Measurements from ENCODE around the gene LRRC7. TPM values are rescaled to one million over a fixed set of nuclear protein-coding genes. Genes with fewer than 3 reads are reported as not detected.

LRRC7 gene
- total and polyA plus RNA-seq, 2 of the 8 experiments (the other 6 are each of a cell fraction or from before 2014, with no cell fraction given) = 0.03 to 0.17 TPM

GRCh38 chr1:70090875-70091274, 523.2 kb downstream of the LRRC7 start:
- H3K79me1 ChIP-seq (ENCODE audit: low read depth, low read length) = no peaks in the 10 kb centered on the region
- no peak overlapping the region for H3K4me3 ChIP-seq (ENCODE audit: extremely low read depth in 1 of 4, insufficient read depth in 2 of 4, low read depth in 3 of 4, low read length in 4 of 4)
- H2BK5ac ChIP-seq (ENCODE audit: low read depth, low read length) = no peak overlapping the region
- H3K27me3 ChIP-seq (replicated peaks in 1 of 4; ENCODE audit: control insufficient read depth in 3 of 4, extremely low read depth in 1 of 4, insufficient read depth in 3 of 4, low read length in 3 of 4) = no peaks in the 10 kb centered on the region
- ChIA-PET CTCF (ENCODE audit: partially characterized antibody) (no interaction called here), POLR2A (ENCODE audit: partially characterized antibody) (no interaction called here)
- no peak overlapping the region for H4K91ac ChIP-seq (replicated peaks; ENCODE audit: insufficient read length, low read length)
- FAIRE-seq (no peak), DNase-seq (ENCODE audit: low read depth in 1 of 2, low spot score in 2 of 2) (no peak)
- no peaks in the 10 kb centered on the region for H3K79me2 ChIP-seq (ENCODE audit: control insufficient read depth in 1 of 2, insufficient read depth in 2 of 2, low read length in 2 of 2)
- no peak overlapping the region for H3K27ac ChIP-seq (ENCODE audit: low read depth, low read length)
- no peaks in the 10 kb centered on the region for H3K36me3 ChIP-seq (ENCODE audit: control insufficient read depth in 2 of 4, insufficient read depth in 4 of 4, low read length in 3 of 4)
- H2AK5ac ChIP-seq (ENCODE audit: low read depth, low read length) = no peak overlapping the region
- H3K56ac ChIP-seq (replicated peaks; ENCODE audit: insufficient read length, low read depth, low read length) = no peak overlapping the region
- no peaks in the 10 kb centered on the region for H3K23me2 ChIP-seq (ENCODE audit: low read depth, low read length)
- no peaks in the 10 kb centered on the region for H3K9me3 ChIP-seq (ENCODE audit: insufficient read depth in 2 of 2, low read depth in 1 of 2, low read length in 1 of 2)
- H3K4me1 ChIP-seq (replicated peaks in 1 of 4; ENCODE audit: control insufficient read depth in 3 of 4, insufficient read depth in 4 of 4, low read length in 3 of 4) = 0 out of 7 replicates have a peak, but pooled peaks cover 0 to 2% (median 0%) of the 10 kb centered on the region in 4 experiments
- H3K23ac ChIP-seq (ENCODE audit: insufficient read length) = no peak overlapping the region
- 95% methylated on average over 2 of the region's 2 CpGs; no CpG with 5 or more reads in 1 of the 2 experiments for WGBS, 2 experiments (ENCODE audit: extremely low coverage in 1 of 2, insufficient coverage in 1 of 2, insufficient read length in 1 of 2, insufficient replicate concordance in 2 of 2, low coverage in 1 of 2, low lambda C conversion rate in 2 of 2, missing lambda C conversion rate in 1 of 2)
- TF ChIP-seq SAP30 (IDR thresholded peaks at IDR 0.05; ENCODE audit: insufficient read depth, insufficient replicate concordance, low read length) = no peak
- no peak overlapping the region for H3K4ac ChIP-seq (replicated peaks; ENCODE audit: insufficient read length, low read depth, low read length)
- H3K14ac ChIP-seq (ENCODE audit: insufficient read length) = no peak overlapping the region
- H3K9ac ChIP-seq (replicated peaks in 1 of 4; ENCODE audit: extremely low read depth in 1 of 4, low read depth in 3 of 4, low read length in 3 of 4) = no peak overlapping the region
- no peak overlapping the region for H2BK20ac ChIP-seq (ENCODE audit: low read length)
- no peak overlapping the region for H3K4me2 ChIP-seq (ENCODE audit: insufficient read depth in 1 of 2, low read depth in 2 of 2, low read length in 2 of 2)
- H2BK120ac ChIP-seq (replicated peaks; ENCODE audit: low read depth, low read length) = no peak overlapping the region
- H4K20me1 ChIP-seq (replicated peaks in 1 of 2; ENCODE audit: control insufficient read depth in 1 of 2, insufficient read depth in 2 of 2, low read length in 2 of 2) = no peaks in the 10 kb centered on the region
- H2BK12ac ChIP-seq (ENCODE audit: low read depth, low read length) = no peak overlapping the region
- no peak overlapping the region for H2AFZ ChIP-seq (ENCODE audit: low read length)
- no peak overlapping the region for H4K5ac ChIP-seq (ENCODE audit: insufficient read length, low read depth, low read length)
- no peak overlapping the region for H4K8ac ChIP-seq (ENCODE audit: extremely low read depth, insufficient read depth, low read length)
- H2BK15ac ChIP-seq (ENCODE audit: low read length) = no peak overlapping the region
- H3K18ac ChIP-seq (ENCODE audit: extremely low read depth, low read length) = no peak overlapping the region
